CD4-positive, alpha-beta T cell (primary cell): Measurements from ENCODE around the gene YRDC. TPM values are rescaled to one million over a fixed set of nuclear protein-coding genes. Genes with fewer than 3 reads are reported as not detected.
"Not testable (repeated sequence)": the region's sequence is repeated elsewhere in the genome, so short reads cannot be mapped to it uniquely, and the experiment has no call there.

Source experiments
- ATAC-seq: fragments of 200-7000 bp; cut with Tn5 transposase; one replicate; pipeline ENCODE4 v1.10.0; 2022; ENCODE audit warnings: mild to moderate bottlenecking; ENCODE audit not compliant: poor library complexity
- CTCF ChIA-PET: fragments of 350-600 bp; sonication (Branson Sonifier 250); formaldehyde crosslinking; loops from one replicate; lab custom pipeline; 2021; ENCODE audit warnings: antibody characterized with exemption, inconsistent platforms; lab: Charles Lee
- POLR2A ChIA-PET: fragments of 350-600 bp; sonication (Branson Sonifier 250); formaldehyde crosslinking; loops from one replicate; lab custom pipeline; 2021; ENCODE audit warnings: antibody characterized with exemption, inconsistent platforms; lab: Charles Lee
- DNase-seq, 14 experiments: peaks; one replicate each; pipeline ENCODE4 v3.0.0-alpha.2; 2013 to 2020; ENCODE audit warnings: mixed read lengths in 2 of 14
- H3K27ac ChIP-seq, 2 donors: one replicate each; pipeline versions ENCODE4 v1.5.1 to v1.7.0; 2013; ENCODE audit warnings: low read length in 2 of 2, low read depth in 1 of 2, mild to moderate bottlenecking in 1 of 2
- H3K27me3 ChIP-seq, 2 experiments: 1 replicate in 1 of 2; 2 replicates in 1 of 2; pipeline versions ENCODE4 v1.6.1 to v1.7.0; 2013; ENCODE audit warnings: low read length in 2 of 2, control low read depth in 1 of 2, mild to moderate bottlenecking in 1 of 2, moderate library complexity in 1 of 2; ENCODE audit not compliant: insufficient read depth in 2 of 2, control insufficient read depth in 1 of 2
- H3K36me3 ChIP-seq: one replicate; pipeline ENCODE4 v1.6.1; 2013; ENCODE audit warnings: low read length, control low read depth; ENCODE audit not compliant: insufficient read depth
- H3K4me1 ChIP-seq: one replicate; pipeline ENCODE4 v1.6.1; 2013; ENCODE audit warnings: low read length, control low read depth; ENCODE audit not compliant: insufficient read depth
- H3K4me3 ChIP-seq: one replicate; pipeline ENCODE4 v1.5.1; 2013; ENCODE audit warnings: mild to moderate bottlenecking, low read length, moderate library complexity
- H3K9me3 ChIP-seq, 2 experiments: 1 replicate in 1 of 2; 2 replicates in 1 of 2; pipeline versions ENCODE4 v1.6.1 to v1.7.0; 2013; ENCODE audit warnings: low read length in 2 of 2, mild to moderate bottlenecking in 2 of 2, control low read depth in 1 of 2, moderate library complexity in 1 of 2; ENCODE audit not compliant: control insufficient read depth in 1 of 2, insufficient read depth in 1 of 2
- H3K27ac Mint-ChIP-seq: one replicate; pipeline ENCODE4 v1.8.0; 2020; ENCODE audit warnings: mixed read lengths
- H3K27me3 Mint-ChIP-seq: one replicate; pipeline ENCODE4 v1.8.0; 2021; ENCODE audit warnings: mixed read lengths
- H3K36me3 Mint-ChIP-seq: one replicate; pipeline ENCODE4 v1.8.0; 2021; ENCODE audit warnings: low read depth, mixed read lengths
- H3K4me1 Mint-ChIP-seq: one replicate; pipeline ENCODE4 v1.8.0; 2021; ENCODE audit warnings: low read depth, mixed read lengths
- H3K4me3 Mint-ChIP-seq: one replicate; pipeline ENCODE4 v1.8.0; 2020; ENCODE audit warnings: mild to moderate bottlenecking, mixed read lengths
- H3K9me3 Mint-ChIP-seq: one replicate; pipeline ENCODE4 v1.8.0; 2020; ENCODE audit warnings: mixed read lengths
- CTCF ChIP-seq: fragments of 200-600 bp; IDR thresholded peaks from one replicate; pipeline ENCODE4 v1.8.0; 2022; ENCODE audit warnings: antibody characterized with exemption, mild to moderate bottlenecking
- intact Hi-C, 2 experiments: fragments of 100-400 bp; cut with DNase I in 1 of 2; cut with micrococcal nuclease in 1 of 2; formaldehyde crosslinking; loops; one replicate each; pipeline versions ENCODE4 v1.15.1 to v1.9.0; 2023 to 2025; cut with DNase I, micrococcal nuclease
- total RNA-seq, 174 experiments: library from RNA in 2 of 174; stranded (reverse) in 2 of 174; gene quantifications; one replicate each; pipeline ENCODE4 v1.2.3 and lab custom pipeline; 2021 to 2026

YRDC gene
- total RNA-seq, 2 experiments from 2014 or later, result 31.1 to 31.2 TPM

- peaks cover 0 to 10% of the 10 kb centered on the region in 2 experiments for H3K27me3 ChIP-seq
- ChIA-PET POLR2A (no interaction called here), CTCF (no interaction called here)
- H3K4me1 ChIP-seq, result no peaks in the 10 kb centered on the region
- H3K36me3 ChIP-seq, result no peaks in the 10 kb centered on the region
- no peak overlapping the region for H3K4me3 ChIP-seq
- no peak overlapping the region for H3K27ac ChIP-seq
- no peak for TF ChIP-seq CTCF
- no peak for ATAC-seq
- Mint-ChIP-seq H3K4me1 (no peaks in the 10 kb centered on the region), H3K9me3 (no peaks in the 10 kb centered on the region), H3K27ac (no peak overlapping the region), H3K27me3 (peaks cover 6% of the 10 kb centered on the region), H3K4me3 (no peak overlapping the region), H3K36me3 (no peaks in the 10 kb centered on the region)
- H3K9me3 ChIP-seq, result no peaks in the 10 kb centered on the region
- DNase-seq, result no peak
- intact Hi-C loops, result no loop called here
These were observed 29.4 kb downstream of the YRDC start for GRCh38 chr1:37778654-37779053.

GRCh38 chr1:37776946-37777516 is 31.0 kb downstream of the YRDC start:
- H3K4me1 ChIP-seq, result no peaks in the 10 kb centered on the region
- intact Hi-C loops, result no loop called here

GRCh38 chr1:37771440-37771839 is 36.6 kb downstream of the YRDC start:
- H3K9me3 Mint-ChIP-seq, H3K9me3 ChIP-seq, H3K4me3 ChIP-seq, H3K4me1 ChIP-seq, intact Hi-C loops, H3K27ac ChIP-seq, H3K27ac Mint-ChIP-seq, H3K36me3 ChIP-seq, H3K36me3 Mint-ChIP-seq, H3K4me1 Mint-ChIP-seq, ATAC-seq, DNase-seq, CTCF ChIA-PET, POLR2A ChIA-PET, H3K4me3 Mint-ChIP-seq: not testable (repeated sequence)
- peaks cover 21 to 34% of the 10 kb centered on the region in 2 experiments for H3K27me3 ChIP-seq
- H3K27me3 Mint-ChIP-seq, result peaks cover 60% of the 10 kb centered on the region

More at GRCh38 chr1:37776946-37777516, 31.0 kb downstream of the YRDC start:
- TF ChIP-seq CTCF, result no peak
- Histone ChIP-seq H3K27me3 (peaks cover 0 to 9% of the 10 kb centered on the region in 2 experiments), H3K27ac (no peak overlapping the region), H3K36me3 (no peaks in the 10 kb centered on the region), H3K4me3 (no peak overlapping the region), H3K9me3 (no peaks in the 10 kb centered on the region)
- ATAC-seq, result no peak
- H3K27ac Mint-ChIP-seq, result no peak overlapping the region
- no peak overlapping the region for H3K4me3 Mint-ChIP-seq
- H3K4me1 Mint-ChIP-seq, result no peaks in the 10 kb centered on the region
- no peaks in the 10 kb centered on the region for H3K36me3 Mint-ChIP-seq
- no peaks in the 10 kb centered on the region for H3K9me3 Mint-ChIP-seq
- ChIA-PET POLR2A (no interaction called here), CTCF (no interaction called here)
- no peak for DNase-seq
- H3K27me3 Mint-ChIP-seq, result peaks cover 12% of the 10 kb centered on the region

GRCh38 chr1:37767488-37767887 is 40.5 kb downstream of the YRDC start:
- H3K4me1 Mint-ChIP-seq, result peaks cover 4% of the 10 kb centered on the region
- CTCF ChIA-PET, result no interaction called here
- POLR2A ChIA-PET, result no interaction called here
- H3K36me3 Mint-ChIP-seq, result no peaks in the 10 kb centered on the region
- no peak overlapping the region for H3K4me3 Mint-ChIP-seq
- DNase-seq, result no peak
- no peak overlapping the region for H3K4me3 ChIP-seq
- H3K9me3 Mint-ChIP-seq, result no peaks in the 10 kb centered on the region
- H3K4me1 ChIP-seq, result peaks cover 13% of the 10 kb centered on the region
- peaks cover 0 to 26% of the 10 kb centered on the region in 2 experiments for H3K9me3 ChIP-seq
- peaks cover 56 to 70% of the 10 kb centered on the region in 2 experiments for H3K27me3 ChIP-seq
- no peak for ATAC-seq
- no peaks in the 10 kb centered on the region for H3K36me3 ChIP-seq
- H3K27ac Mint-ChIP-seq, result no peak overlapping the region
- H3K27me3 Mint-ChIP-seq, result peaks cover 86% of the 10 kb centered on the region
- H3K27ac ChIP-seq, result no peak overlapping the region
- intact Hi-C loops, result no loop called here
- TF ChIP-seq CTCF, result no peak
